GM12878 (cell line): ENCODE results near the gene GALK1. TPM values are rescaled to one million over a fixed set of nuclear protein-coding genes. Genes with fewer than 3 reads are reported as not detected.

Experiments
- ATAC-seq: fragments of 200-7000 bp; cut with Tn5 transposase; 3 replicates; pipeline ENCODE4 v1.9.1; 2020; ENCODE audit warnings: mild to moderate bottlenecking, moderate library complexity
- BruUV-seq: library from RNA; stranded (reverse); fragments of 400-500 nt; replicated peaks from 2 replicates; lab custom pipeline; 2021; lab: Mats Ljungman, UMichigan
- CTCF ChIA-PET: fragments of 300-600 bp; sonication (Branson Sonifier 250); formaldehyde crosslinking; extraction: SDS; loops from one replicate; lab custom pipeline; 2021; ENCODE audit warnings: inconsistent platforms; lab: Yijun Ruan, JAX
- POLR2A ChIA-PET: fragments of 350-600 bp; formaldehyde crosslinking; extraction: SDS; loops from one replicate; lab custom pipeline; 2021; ENCODE audit warnings: inconsistent platforms; lab: Charles Lee
- RAD21 ChIA-PET: fragments of 300-600 bp; sonication (Branson Sonifier 250); formaldehyde crosslinking; loops from one replicate; lab custom pipeline; 2023; ENCODE audit warnings: antibody characterized with exemption; ENCODE audit not compliant: unreplicated experiment; lab: Charles Lee
- SMC1A ChIA-PET: fragments of 300-600 bp; sonication (Branson Sonifier 250); formaldehyde crosslinking; loops from one replicate; lab custom pipeline; 2023; ENCODE audit not compliant: unreplicated experiment, uncharacterized antibody; lab: Charles Lee
- DNase-seq: peaks from one replicate; pipeline ENCODE4 v3.0.0-alpha.2; 2011; ENCODE audit warnings: low read depth, low spot score
- FAIRE-seq: peaks from 3 replicates; lab custom pipeline; 2011; peaks lifted over from hg19 to GRCh38; lab: Jason Lieb, UNC
- H2AFZ ChIP-seq: 2 replicates; pipeline ENCODE4 v1.6.0; 2011; ENCODE audit warnings: low read depth, low read length, control low read depth; ENCODE audit not compliant: control insufficient read depth
- H3K27ac ChIP-seq: 2 replicates; pipeline ENCODE4 v1.5.1; 2011; ENCODE audit warnings: control low read depth; ENCODE audit not compliant: control insufficient read depth, insufficient read depth
- H3K27me3 ChIP-seq, 2 experiments: replicated peaks in 1 of 2; 2 replicates each; pipeline versions ENCODE4 v1.6.0 to v1.6.1; 2011; ENCODE audit warnings: low read length in 1 of 2; ENCODE audit not compliant: control insufficient read depth in 2 of 2, insufficient read depth in 2 of 2
- H3K36me3 ChIP-seq, 2 experiments: 2 replicates each; pipeline ENCODE4 v1.5.1; 2011; ENCODE audit warnings: low read length in 1 of 2; ENCODE audit not compliant: control insufficient read depth in 2 of 2, insufficient read depth in 2 of 2
- H3K4me1 ChIP-seq: 2 replicates; pipeline ENCODE4 v1.6.1; 2011; ENCODE audit warnings: mild to moderate bottlenecking, low read length, moderate library complexity, mixed read lengths; ENCODE audit not compliant: control insufficient read depth, insufficient read depth
- H3K4me2 ChIP-seq: 2 replicates; pipeline ENCODE4 v1.6.0; 2011; ENCODE audit warnings: control low read depth; ENCODE audit not compliant: control insufficient read depth, insufficient read depth
- H3K4me3 ChIP-seq: fragments of 200-600 bp; sonication (generic); 2 replicates; pipeline ENCODE4 v1.5.1; 2016
- H3K79me2 ChIP-seq: 2 replicates; pipeline ENCODE4 v1.6.0; 2011; ENCODE audit warnings: low read length; ENCODE audit not compliant: control insufficient read depth, insufficient read depth
- H3K9ac ChIP-seq: 2 replicates; pipeline ENCODE4 v1.8.0; 2011; ENCODE audit warnings: low read length, control low read depth, mixed read lengths; ENCODE audit not compliant: control insufficient read depth, insufficient read depth
- H3K9me3 ChIP-seq: replicated peaks from 3 replicates; pipeline ENCODE4 v1.5.1; 2011; ENCODE audit warnings: mild to moderate bottlenecking, low read length; ENCODE audit not compliant: control insufficient read depth, insufficient read depth
- H4K20me1 ChIP-seq: 2 replicates; pipeline ENCODE4 v1.6.0; 2011; ENCODE audit not compliant: control insufficient read depth, insufficient read depth
- BCL11A ChIP-seq: IDR thresholded peaks from 2 replicates; pipeline ENCODE4 v1.6.1; 2011; ENCODE audit warnings: low read depth, low read length
- JUND ChIP-seq: IDR thresholded peaks from 2 replicates; pipeline ENCODE4 v1.6.1; 2012; ENCODE audit warnings: low read depth, mild to moderate bottlenecking, low read length, improper control_type of control experiment, moderate library complexity
- RBBP5 ChIP-seq: fragments of 200-600 bp; sonication (generic); conservative IDR thresholded peaks from 2 replicates; pipeline ENCODE4 v1.6.1; 2016
- RUNX3 ChIP-seq: IDR thresholded peaks from 2 replicates; pipeline ENCODE4 v1.6.1; 2012; ENCODE audit warnings: low read length, inconsistent platforms
- ZBTB11 ChIP-seq: fragments of 450-650 bp; formaldehyde crosslinking; IDR thresholded peaks from 2 replicates; pipeline ENCODE4 v1.5.0; 2022; ENCODE audit warnings: mild to moderate bottlenecking, missing genetic modification characterization
- ZNF274 ChIP-seq: IDR thresholded peaks from one replicate; pipeline ENCODE4 v1.8.0; 2011; ENCODE audit not compliant: insufficient read length, insufficient read depth
- ZNF687 ChIP-seq: fragments of 450-650 bp; IDR thresholded peaks from 2 replicates; pipeline ENCODE4 v1.6.1; 2017; ENCODE audit warnings: mild to moderate bottlenecking, moderate library complexity
- WGBS: methylation state at CpG from one replicate; pipeline ENCODE4 v1.1.6; 2016; ENCODE audit warnings: low lambda C conversion rate; ENCODE audit not compliant: insufficient replicate concordance, insufficient coverage; ENCODE audit errors: missing lambda C conversion rate; 5-methylcytosine and 5-hydroxymethylcytosine counted together
- in situ Hi-C: fragments of 300-500 bp; cut with MboI; formaldehyde crosslinking; loops from 9 replicates; pipeline ENCODE4 v1.14.3; 2018; ENCODE audit warnings: mixed read lengths
- intact Hi-C: fragments of 100-400 bp; cut with micrococcal nuclease; formaldehyde crosslinking; loops from one replicate; pipeline ENCODE4 v1.14.2; 2022; ENCODE audit not compliant: unreplicated experiment
- polyA plus RNA-seq, 11 experiments: library from polyadenylated mRNA; depleted of rRNA in 4 of 11; unstranded in 6 of 11; stranded (reverse) in 5 of 11; fragments of >200 nt; fragmentation: Nextera tagmentation in 4 of 11; fragmentation: Illumina TruSeq in 1 of 11; extraction: Ambion mirVana in 4 of 11; extraction: Trizol in 1 of 11; gene quantifications; 1 replicate in 1 of 11; 2 replicates in 10 of 11; pipeline versions ENCODE4 v1.2.1 to v1.2.3, GENCODE V29; 2011 to 2016; ENCODE audit warnings: inconsistent platforms in 2 of 11, missing spikeins in 2 of 11, low read depth in 1 of 11
- total RNA-seq, 4 experiments: library from RNA; depleted of rRNA in 3 of 4; stranded (reverse); fragments of >200 nt in 3 of 4; fragmentation: Illumina TruSeq in 1 of 4; extraction: Trizol in 1 of 4; gene quantifications; 2 replicates each; pipeline versions ENCODE4 v1.2.1 to v1.2.3, GENCODE V29; 2013 to 2021

Gene GALK1
- total and polyA plus RNA-seq, 10 of the 15 experiments (the other 5 are each of a cell fraction or from before 2014, with no cell fraction given) = 0.21 to 43.8 (median 21.4) TPM

GRCh38 chr17:75720656-75721462, 44.1 kb downstream of the GALK1 start, which contains the start of gene ITGB4 (continued):
- no peak for TF ChIP-seq BCL11A

GRCh38 chr17:75719732-75720131, 45.3 kb downstream of the GALK1 start:
- FAIRE-seq = no peak
- peaks cover 0 to 1% of the 10 kb centered on the region in 2 experiments; a peak in 2 of 4 replicates for H3K27me3 ChIP-seq
- H4K20me1 ChIP-seq = no peaks in the 10 kb centered on the region
- in situ Hi-C loops = no loop called here
- no peak overlapping the region for H2AFZ ChIP-seq
- H3K79me2 ChIP-seq = no peaks in the 10 kb centered on the region
- TF ChIP-seq ZNF687 = no peak
- no peak for TF ChIP-seq ZNF274
- TF ChIP-seq JUND = no peak
- TF ChIP-seq RBBP5 = no peak
- TF ChIP-seq ZBTB11 (CRISPR knock-in tag) = no peak
- TF ChIP-seq RUNX3 = no peak
- intact Hi-C loops = no loop called here
- no peaks in the 10 kb centered on the region for H3K9me3 ChIP-seq
- CTCF ChIA-PET = interaction anchor here (0.8 to 1.5 kb wide), 5 partner anchors 16 to 90 kb away, joined by 3 to 7 read pairs (median 3); partner anchors contain the start of gene SMIM5
- ATAC-seq = no peak
- BruUV-seq = no TSS peak
- DNase-seq = no peak
- RAD21 ChIA-PET = interaction anchor here (2.7 kb wide), 1 partner anchor 86 kb away, joined by 6 read pairs; the partner anchor contains the start of gene SMIM5
- WGBS = 53% methylated on average over 2 of the region's 2 CpGs
- no peak overlapping the region for H3K9ac ChIP-seq
- no peak overlapping the region for H3K4me3 ChIP-seq
- H3K4me2 ChIP-seq = no peak overlapping the region
- no peaks in the 10 kb centered on the region for H3K4me1 ChIP-seq
- SMC1A ChIA-PET = no interaction called here
- no peaks in the 10 kb centered on the region for H3K36me3 ChIP-seq
- POLR2A ChIA-PET = no interaction called here
- H3K27ac ChIP-seq = no peak overlapping the region
